ENCODE results near the gene TLE4. TPM values are rescaled to one million over a fixed set of nuclear protein-coding genes. Genes with fewer than 3 reads are reported as not detected.
"Not testable (repeated sequence)": the region's sequence is repeated elsewhere in the genome, so short reads cannot be mapped to it uniquely, and the experiment has no call there.

The TLE4 gene
- total RNA-seq, 2 donors from 2014 or later: 24.2 to 34.9 TPM

DNA sequence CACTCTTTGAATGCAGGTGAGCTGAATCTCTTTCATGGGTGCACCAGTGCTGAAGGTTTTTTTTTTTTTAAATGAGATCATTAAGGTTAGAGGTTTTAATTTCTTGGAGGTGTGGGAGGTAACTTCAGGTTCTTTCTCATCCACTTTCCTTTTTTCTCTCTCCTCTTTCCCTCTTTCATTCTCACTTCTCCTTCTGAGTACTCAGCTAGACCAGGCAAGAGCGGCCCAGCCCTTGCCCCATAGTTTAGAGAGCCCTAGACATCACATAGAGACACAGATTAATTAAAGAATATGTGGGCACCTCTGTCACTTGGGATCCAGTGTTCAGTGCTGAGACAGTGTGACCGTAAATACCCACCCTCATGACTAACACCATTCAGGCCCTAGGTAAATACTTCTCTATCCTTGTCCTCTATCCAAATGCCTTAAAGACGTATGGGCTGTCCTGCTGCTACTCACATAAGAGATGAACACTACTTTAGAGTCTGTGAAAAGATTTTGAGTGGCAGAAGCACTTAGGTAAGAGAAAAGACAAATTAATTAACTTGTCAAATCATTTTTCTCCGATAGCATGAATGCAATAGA lies 174.1 kb downstream of the TLE4 start:
- intact Hi-C loops (cut with DNase I): no loop called here
- no peak for DNase-seq (ENCODE audit: low spot score)

- not testable (repeated sequence) for DNase-seq (ENCODE audit: low spot score)
- intact Hi-C loops (cut with DNase I): loop anchor here in 1 of 2 donors (5.0 kb wide), 1 partner anchor 1365 kb away; no protein-coding TSS in a partner anchor
These were observed 180.2 kb downstream of the TLE4 start for GRCh38 chr9:79751895-79752466.

GRCh38 chr9:79756414-79756813 lies 184.6 kb downstream of the TLE4 start:
- intact Hi-C loops (cut with DNase I): no loop called here

DNA sequence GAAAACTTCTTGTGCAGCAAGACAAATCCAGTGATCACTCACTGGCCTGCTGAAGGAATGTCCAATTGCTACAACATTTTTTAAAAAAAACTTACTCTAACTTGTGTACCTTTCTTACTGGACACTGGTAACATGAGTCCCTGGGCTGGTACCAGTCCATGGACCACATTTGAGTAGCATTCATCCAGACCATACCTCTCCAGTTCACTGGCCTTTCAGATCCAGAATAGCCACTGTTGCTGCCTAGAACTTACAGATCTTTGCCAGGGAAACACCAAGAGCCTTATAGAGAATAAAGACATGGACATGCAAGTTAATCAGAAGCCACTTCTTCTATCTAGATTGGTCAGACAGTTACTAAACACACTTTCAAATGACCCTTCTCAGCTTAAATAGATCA lies 185.3 kb downstream of the TLE4 start:
- intact Hi-C loops (cut with DNase I): no loop called here
- no peak for DNase-seq (ENCODE audit: low spot score)

More at GRCh38 chr9:79756414-79756813, 184.6 kb downstream of the TLE4 start:
- DNase-seq (ENCODE audit: low spot score): no peak

- DNase-seq (ENCODE audit: low spot score): no peak
- intact Hi-C loops (cut with DNase I): no loop called here
These were observed 186.3 kb downstream of the TLE4 start for GRCh38 chr9:79757881-79758669.

GRCh38 chr9:79759460-79759859 lies 187.7 kb downstream of the TLE4 start:
- intact Hi-C loops (cut with DNase I): no loop called here
- DNase-seq (ENCODE audit: low spot score): no peak

DNA sequence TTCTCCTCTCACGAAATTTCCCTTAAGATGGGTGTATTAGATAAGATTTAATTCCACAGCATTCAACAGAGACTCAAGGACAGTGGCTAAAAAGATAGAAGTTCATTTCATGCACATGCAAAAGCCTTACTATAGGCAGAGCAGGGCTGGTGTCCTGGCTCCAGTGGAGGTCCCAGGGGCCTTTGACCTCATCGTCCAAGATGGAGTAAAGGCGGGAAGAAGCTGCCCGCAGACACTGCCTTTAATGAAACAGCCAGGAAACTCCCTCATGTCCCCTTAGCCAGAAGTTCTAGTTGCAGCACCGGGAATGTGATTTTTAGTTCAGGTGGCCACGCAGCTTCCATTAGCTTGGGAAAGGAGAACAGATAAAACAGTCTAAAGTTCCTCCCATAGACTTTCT lies 190.3 kb downstream of the TLE4 start:
- intact Hi-C loops (cut with DNase I): no loop called here
- DNase-seq (ENCODE audit: low spot score): no peak

DNA sequence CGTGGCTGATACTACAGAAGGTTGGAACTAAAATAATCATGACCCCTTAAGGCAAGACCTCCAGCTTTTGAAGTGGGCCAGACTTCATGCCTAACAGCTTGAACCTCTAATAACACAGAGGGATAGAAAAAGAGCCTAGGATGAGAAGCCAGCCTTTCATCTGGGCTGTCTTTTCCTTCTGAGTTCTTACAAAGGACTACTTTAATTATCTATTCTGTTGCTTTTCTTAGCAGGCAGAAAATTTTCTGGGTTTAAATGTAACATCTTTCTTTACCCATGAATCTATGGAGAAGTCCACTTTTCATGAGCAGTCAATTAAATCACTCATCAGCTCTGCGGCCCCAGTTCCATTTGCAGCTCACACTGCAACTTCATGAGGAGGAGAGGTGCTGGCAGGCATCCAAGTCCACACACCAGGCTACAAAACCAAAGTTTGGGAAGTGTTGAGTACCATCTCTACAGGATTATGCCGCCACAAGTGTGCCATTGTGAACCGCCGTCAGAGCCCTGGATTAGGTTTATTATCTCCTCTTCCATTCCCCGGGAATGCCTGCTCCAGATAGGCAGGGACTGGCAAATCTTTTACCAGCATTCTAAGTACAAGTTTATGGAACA lies 192.0 kb downstream of the TLE4 start:
- no peak for DNase-seq (ENCODE audit: low spot score)
- intact Hi-C loops (cut with DNase I): no loop called here

GRCh38 chr9:79764374-79764773 lies 192.6 kb downstream of the TLE4 start:
- no peak for DNase-seq (ENCODE audit: low spot score)
- intact Hi-C loops (cut with DNase I): no loop called here

DNA sequence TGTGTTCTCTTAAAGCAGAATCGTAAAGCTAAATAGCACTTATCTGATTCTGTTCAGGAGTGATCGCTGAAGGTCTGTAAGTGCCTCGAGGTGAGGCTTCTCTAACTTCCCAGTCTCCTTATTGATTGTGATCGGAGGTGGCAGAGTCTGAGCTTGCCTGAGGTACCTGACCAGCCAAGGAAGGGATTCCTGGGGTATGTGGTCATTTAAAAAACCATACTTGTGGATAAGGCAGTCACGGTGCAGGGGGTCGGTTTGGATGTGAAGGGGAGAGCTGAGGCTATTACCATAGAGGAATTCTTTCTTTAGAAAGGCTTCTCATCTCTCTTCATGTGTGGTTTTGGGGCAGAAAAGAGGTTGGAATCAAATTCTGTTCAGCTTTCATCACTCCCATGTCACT lies 193.7 kb downstream of the TLE4 start:
- intact Hi-C loops (cut with DNase I): no loop called here
- DNase-seq (ENCODE audit: low spot score): no peak

- DNase-seq (ENCODE audit: low spot score): no peak
- intact Hi-C loops (cut with DNase I): no loop called here
These were observed 194.3 kb downstream of the TLE4 start for GRCh38 chr9:79766091-79766490.

GRCh38 chr9:79768194-79768593 lies 196.4 kb downstream of the TLE4 start:
- DNase-seq (ENCODE audit: low spot score): no peak
- intact Hi-C loops (cut with DNase I): no loop called here

DNA sequence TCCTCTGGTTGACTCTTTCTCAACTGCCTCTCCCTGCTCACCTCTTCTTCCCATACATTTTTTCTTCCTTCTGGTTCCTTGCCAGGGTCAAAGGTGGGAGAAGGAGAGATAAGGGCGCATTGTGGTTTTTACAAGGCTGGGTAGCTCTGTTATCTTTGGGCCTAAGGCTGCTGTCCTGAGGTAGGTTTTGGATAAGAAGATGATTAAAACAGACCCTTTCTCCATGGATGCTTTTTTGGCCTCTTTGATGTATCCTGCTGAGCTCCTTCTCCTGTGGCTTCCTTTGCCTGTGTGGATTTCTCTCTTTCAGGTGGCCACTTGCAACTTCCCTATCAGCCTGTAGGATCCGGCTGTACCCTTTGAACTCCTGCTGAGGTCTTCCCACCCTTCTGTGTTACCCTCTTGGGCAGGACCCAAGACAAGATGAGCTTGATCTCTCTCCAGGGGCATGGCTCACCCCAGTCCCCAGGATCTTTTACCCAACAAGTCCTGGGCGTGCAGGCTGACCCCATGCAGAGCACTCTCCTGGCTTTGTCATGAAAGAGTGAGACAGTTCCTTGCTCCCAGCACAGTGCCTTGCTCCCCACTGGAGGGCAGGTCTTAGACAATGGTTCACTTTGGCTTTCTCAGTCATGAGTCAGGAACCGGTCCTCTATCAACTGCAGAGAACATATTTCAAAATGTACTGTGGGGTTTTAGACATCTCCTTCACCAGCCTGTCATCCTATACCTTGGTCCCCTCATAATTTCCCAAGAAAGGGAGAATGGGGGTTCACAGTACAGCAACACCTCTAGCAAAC lies 197.9 kb downstream of the TLE4 start:
- no peak for DNase-seq (ENCODE audit: low spot score)
- intact Hi-C loops (cut with DNase I): no loop called here

GRCh38 chr9:79774356-79774755 lies 202.6 kb downstream of the TLE4 start:
- DNase-seq (ENCODE audit: low spot score): no peak
- intact Hi-C loops (cut with DNase I): no loop called here

Measured in posterior vena cava (tissue), 2 donors.